H1 (cell line): ENCODE measurements around the gene TMEM14C. TPM values are rescaled to one million over a fixed set of nuclear protein-coding genes. Genes with fewer than 3 reads are reported as not detected.

Experiments used
- CTCF ChIA-PET: fragments of 300-600 bp; sonication (Branson Sonifier 250); formaldehyde crosslinking; loops from one replicate; lab custom pipeline; 2021; ENCODE audit not compliant: partially characterized antibody; lab: Charles Lee
- POLR2A ChIA-PET: fragments of 300-600 bp; sonication (Branson Sonifier 250); formaldehyde crosslinking; loops from one replicate; lab custom pipeline; 2021; ENCODE audit warnings: inconsistent platforms; ENCODE audit not compliant: partially characterized antibody; lab: Charles Lee
- DNase-seq, 2 experiments: peaks; one replicate each; pipeline versions ENCODE4 v3.0.0 to v3.0.0-alpha.2; 2010 to 2022; ENCODE audit warnings: low spot score in 2 of 2, low read depth in 1 of 2, mixed read lengths in 1 of 2
- FAIRE-seq: peaks from 2 replicates; lab custom pipeline; 2011; peaks lifted over from hg19 to GRCh38; lab: Jason Lieb, UNC
- H2AFZ ChIP-seq: 2 replicates; pipeline ENCODE4 v1.8.1; 2012; ENCODE audit warnings: low read length, inconsistent platforms
- H2AK5ac ChIP-seq: 2 replicates; pipeline ENCODE4 v1.6.1; 2013; ENCODE audit warnings: low read depth, low read length
- H2BK120ac ChIP-seq: replicated peaks from 2 replicates; pipeline ENCODE3; 2013; ENCODE audit warnings: low read depth, low read length, inconsistent platforms
- H2BK12ac ChIP-seq: 2 replicates; pipeline ENCODE4 v1.6.1; 2013; ENCODE audit warnings: low read depth, low read length
- H2BK15ac ChIP-seq: 2 replicates; pipeline ENCODE4 v1.6.1; 2013; ENCODE audit warnings: low read length
- H2BK20ac ChIP-seq: 2 replicates; pipeline ENCODE4 v1.6.1; 2013; ENCODE audit warnings: low read length
- H2BK5ac ChIP-seq: 2 replicates; pipeline ENCODE4 v1.6.1; 2013; ENCODE audit warnings: low read depth, low read length
- H3K14ac ChIP-seq: 2 replicates; pipeline ENCODE4 v1.6.1; 2013; ENCODE audit warnings: inconsistent platforms; ENCODE audit not compliant: insufficient read length
- H3K18ac ChIP-seq: 2 replicates; pipeline ENCODE4 v1.6.1; 2013; ENCODE audit warnings: low read length; ENCODE audit errors: extremely low read depth
- H3K23ac ChIP-seq: 2 replicates; pipeline ENCODE4 v1.6.1; 2013; ENCODE audit warnings: inconsistent platforms; ENCODE audit not compliant: insufficient read length
- H3K23me2 ChIP-seq: 2 replicates; pipeline ENCODE4 v1.6.1; 2013; ENCODE audit warnings: low read depth, low read length
- H3K27ac ChIP-seq: 2 replicates; pipeline ENCODE4 v1.6.1; 2011; ENCODE audit warnings: low read depth, low read length, inconsistent platforms
- H3K27me3 ChIP-seq, 4 experiments: replicated peaks in 1 of 4; 1 replicate in 1 of 4; 2 replicates in 3 of 4; pipeline versions ENCODE4 v1.6.1 to v1.8.1; 2011 to 2013; ENCODE audit warnings: low read length in 3 of 4, mild to moderate bottlenecking in 3 of 4, inconsistent platforms in 2 of 4, mixed read lengths in 2 of 4, moderate library complexity in 1 of 4; ENCODE audit not compliant: control insufficient read depth in 3 of 4, insufficient read depth in 3 of 4; ENCODE audit errors: extremely low read depth in 1 of 4
- H3K36me3 ChIP-seq, 4 experiments: 2 replicates each; pipeline versions ENCODE4 v1.6.1 to v1.8.1; 2011 to 2013; ENCODE audit warnings: mild to moderate bottlenecking in 4 of 4, low read length in 3 of 4, moderate library complexity in 2 of 4, control low read depth in 1 of 4, inconsistent platforms in 1 of 4; ENCODE audit not compliant: insufficient read depth in 4 of 4, control insufficient read depth in 2 of 4
- H3K4ac ChIP-seq: replicated peaks from 2 replicates; pipeline ENCODE3; 2013; ENCODE audit warnings: low read length, low read depth, mixed read lengths, inconsistent platforms; ENCODE audit not compliant: insufficient read length
- H3K4me1 ChIP-seq, 4 experiments: replicated peaks in 1 of 4; 1 replicate in 1 of 4; 2 replicates in 3 of 4; pipeline versions ENCODE4 v1.6.1 to v1.8.1; 2011 to 2013; ENCODE audit warnings: low read length in 3 of 4, inconsistent platforms in 2 of 4, mixed read lengths in 1 of 4; ENCODE audit not compliant: insufficient read depth in 4 of 4, control insufficient read depth in 3 of 4
- H3K4me2 ChIP-seq, 2 experiments: 2 replicates each; pipeline versions ENCODE4 v1.6.1 to v1.8.1; 2011 to 2013; ENCODE audit warnings: low read depth in 2 of 2, low read length in 2 of 2, control low read depth in 1 of 2, inconsistent platforms in 1 of 2, mild to moderate bottlenecking in 1 of 2; ENCODE audit not compliant: insufficient read depth in 1 of 2
- H3K4me3 ChIP-seq, 4 experiments: fragments of 200-600, 300-600 bp in 1 of 4; sonication (generic), shearing (Covaris generic), sonication (Bioruptor Twin) in 1 of 4; 2 replicates each; pipeline versions ENCODE4 v1.5.1 to v1.8.1; 2011 to 2016; ENCODE audit warnings: low read length in 4 of 4, low read depth in 3 of 4, control low read depth in 2 of 4, inconsistent platforms in 2 of 4, mild to moderate bottlenecking in 2 of 4, mixed read lengths in 1 of 4, moderate library complexity in 1 of 4; ENCODE audit not compliant: insufficient read depth in 2 of 4; ENCODE audit errors: extremely low read depth in 1 of 4
- H3K56ac ChIP-seq: replicated peaks from 2 replicates; pipeline ENCODE3; 2013; ENCODE audit warnings: low read depth, mild to moderate bottlenecking, mixed read lengths, low read length, inconsistent platforms; ENCODE audit not compliant: insufficient read length
- H3K79me1 ChIP-seq: 2 replicates; pipeline ENCODE4 v1.6.1; 2013; ENCODE audit warnings: low read depth, low read length, control low read depth
- H3K79me2 ChIP-seq, 2 experiments: 2 replicates each; pipeline versions ENCODE4 v1.6.1 to v1.8.1; 2012 to 2013; ENCODE audit warnings: low read length in 2 of 2, mild to moderate bottlenecking in 2 of 2, inconsistent platforms in 1 of 2; ENCODE audit not compliant: insufficient read depth in 2 of 2, control insufficient read depth in 1 of 2
- H3K9ac ChIP-seq, 4 experiments: replicated peaks in 1 of 4; 1 replicate in 1 of 4; 2 replicates in 3 of 4; pipeline versions ENCODE4 v1.6.1 to v1.8.1; 2011 to 2013; ENCODE audit warnings: low read depth in 3 of 4, low read length in 3 of 4, control low read depth in 2 of 4, mild to moderate bottlenecking in 2 of 4, moderate library complexity in 2 of 4, inconsistent platforms in 1 of 4; ENCODE audit errors: extremely low read depth in 1 of 4
- H3K9me3 ChIP-seq, 2 experiments: 2 replicates each; pipeline versions ENCODE4 v1.6.1 to v1.8.1; 2012 to 2013; ENCODE audit warnings: mild to moderate bottlenecking in 2 of 2, moderate library complexity in 2 of 2, control low read depth in 1 of 2, inconsistent platforms in 1 of 2, low read depth in 1 of 2, low read length in 1 of 2, mixed read lengths in 1 of 2; ENCODE audit not compliant: insufficient read depth in 2 of 2
- H4K20me1 ChIP-seq, 2 experiments: replicated peaks in 1 of 2; 2 replicates each; pipeline versions ENCODE3 to v1.8.1; 2011 to 2013; ENCODE audit warnings: inconsistent platforms in 2 of 2, low read length in 2 of 2, mild to moderate bottlenecking in 1 of 2; ENCODE audit not compliant: insufficient read depth in 2 of 2, control insufficient read depth in 1 of 2
- H4K5ac ChIP-seq: 2 replicates; pipeline ENCODE4 v1.6.1; 2013; ENCODE audit warnings: low read length, low read depth, mixed read lengths, inconsistent platforms; ENCODE audit not compliant: insufficient read length
- H4K8ac ChIP-seq: 2 replicates; pipeline ENCODE4 v1.8.0; 2013; ENCODE audit warnings: mild to moderate bottlenecking, moderate library complexity, low read length, inconsistent platforms; ENCODE audit not compliant: insufficient read depth; ENCODE audit errors: extremely low read depth
- H4K91ac ChIP-seq: replicated peaks from 2 replicates; pipeline ENCODE3; 2013; ENCODE audit warnings: low read length, mixed read lengths, inconsistent platforms; ENCODE audit not compliant: insufficient read length
- BCL11A ChIP-seq, 2 experiments: IDR thresholded peaks; one replicate each; pipeline ENCODE4 v1.6.1; 2011; ENCODE audit warnings: low read depth in 2 of 2, low read length in 2 of 2, mild to moderate bottlenecking in 2 of 2
- CTBP2 ChIP-seq: IDR thresholded peaks from 2 replicates; pipeline ENCODE4 v1.7.0; 2011; ENCODE audit warnings: borderline replicate concordance, mild to moderate bottlenecking, moderate library complexity, mixed read lengths, low read length; ENCODE audit not compliant: insufficient read depth, insufficient read length
- E2F6 ChIP-seq: IDR thresholded peaks from 2 replicates; pipeline ENCODE4 v1.6.1; 2012; ENCODE audit warnings: inconsistent platforms
- GABPA ChIP-seq: IDR thresholded peaks from 2 replicates; pipeline ENCODE4 v1.6.1; 2011; ENCODE audit warnings: mild to moderate bottlenecking, low read length, moderate library complexity, borderline replicate concordance; ENCODE audit not compliant: insufficient read depth
- NRF1 ChIP-seq: IDR thresholded peaks from 2 replicates; pipeline ENCODE4 v1.6.1; 2011; ENCODE audit warnings: mild to moderate bottlenecking, low read depth, low read length, improper control_type of control experiment
- RAD21 ChIP-seq, 2 experiments: IDR thresholded peaks in 1 of 2; conservative IDR thresholded peaks in 1 of 2; 2 replicates each; pipeline ENCODE4 v1.6.1; 2011; ENCODE audit warnings: low read depth in 2 of 2, low read length in 2 of 2, improper control_type of control experiment in 1 of 2, inconsistent platforms in 1 of 2, mild to moderate bottlenecking in 1 of 2, moderate library complexity in 1 of 2
- SRF ChIP-seq: IDR thresholded peaks from 2 replicates; pipeline ENCODE4 v1.6.1; 2011; ENCODE audit warnings: mild to moderate bottlenecking, low read depth, low read length, moderate library complexity
- TAF7 ChIP-seq: optimal IDR thresholded peaks from 2 replicates; pipeline ENCODE3; 2011; ENCODE audit warnings: low read depth, mild to moderate bottlenecking, inconsistent platforms, low read length, moderate library complexity, borderline replicate concordance
- WGBS, 2 experiments: shearing (Covaris generic) in 1 of 2; methylation state at CpG; one replicate each; pipeline versions ENCODE4 v1.1.6 to v1.1.7; 2013 to 2015; ENCODE audit warnings: low lambda C conversion rate in 2 of 2, mixed read lengths in 2 of 2, inconsistent platforms in 1 of 2, low coverage in 1 of 2, missing lambda C conversion rate in 1 of 2; ENCODE audit not compliant: insufficient replicate concordance in 2 of 2, insufficient coverage in 1 of 2, insufficient read length in 1 of 2; ENCODE audit errors: extremely low coverage in 1 of 2, missing lambda C conversion rate in 1 of 2; 5-methylcytosine and 5-hydroxymethylcytosine counted together
- polyA plus RNA-seq, 7 experiments: library from polyadenylated mRNA; depleted of rRNA in 3 of 7; stranded (reverse) in 5 of 7; unstranded in 2 of 7; fragments of >200 nt in 5 of 7; fragments of 200-250 nt in 2 of 7; gene quantifications; 1 replicate in 5 of 7; 2 replicates in 1 of 7; 4 replicates in 1 of 7; pipeline versions ENCODE4 v1.2.1 to v1.2.3, GENCODE V29; 2011 to 2013; ENCODE audit warnings: missing spikeins in 2 of 7, mixed read lengths in 2 of 7
- total RNA-seq: library from RNA; stranded (reverse); fragmentation: NEBNext Ultra II Directional; extraction: Animal tissue kit (Norgen Biotek cat#: 25700); gene quantifications from 2 replicates; pipeline ENCODE4 v1.2.1, GENCODE V29; 2021
- TF ChIP-seq, protein P1 (sequence below): IDR thresholded peaks from 2 replicates; pipeline ENCODE4 v1.6.1; 2011; ENCODE audit warnings: low read length, improper control_type of control experiment

TMEM14C gene
- total and polyA plus RNA-seq, 2 of the 8 experiments (the other 6 are each of a cell fraction or from before 2014, with no cell fraction given), result 116 to 157 TPM

GRCh38 chr6:10769419-10769818 is 46.5 kb downstream of the TMEM14C start:
- CTCF ChIA-PET, result interaction anchor here (1.0 to 3.1 kb wide), 3 partner anchors 10 to 14 kb away, joined by 3 to 29 read pairs (median 3); no protein-coding TSS in a partner anchor
- no peak for FAIRE-seq
- H3K27ac ChIP-seq, result no peak overlapping the region

More at GRCh38 chr6:10769419-10769818, 46.5 kb downstream of the TMEM14C start:
- no peak overlapping the region for H3K4me3 ChIP-seq
- H4K91ac ChIP-seq, result no peak overlapping the region
- no peak overlapping the region for H3K4me2 ChIP-seq
- no peak overlapping the region for H2BK20ac ChIP-seq
- no peaks in the 10 kb centered on the region for H3K4me1 ChIP-seq
- no peak overlapping the region for H2AK5ac ChIP-seq
- H3K9ac ChIP-seq, result no peak overlapping the region
- peaks cover 0 to 23% (median 3%) of the 10 kb centered on the region in 4 experiments; a peak in 5 of 8 replicates for H3K36me3 ChIP-seq
- H3K23ac ChIP-seq, result no peak overlapping the region
- H4K20me1 ChIP-seq, result peaks cover 0 to 3% of the 10 kb centered on the region in 2 experiments
- H3K27me3 ChIP-seq, result no peaks in the 10 kb centered on the region
- H3K14ac ChIP-seq, result no peak overlapping the region
- POLR2A ChIA-PET, result interaction anchor here (0.6 kb wide), 1 partner anchor 210 kb away, joined by 4 read pairs; no protein-coding TSS in a partner anchor
- no peak overlapping the region for H3K4ac ChIP-seq
- H2BK12ac ChIP-seq, result no peak overlapping the region
- no peaks in the 10 kb centered on the region for H3K9me3 ChIP-seq
- H2BK15ac ChIP-seq, result no peak overlapping the region
- no peaks in the 10 kb centered on the region for H3K23me2 ChIP-seq
- no peak overlapping the region for H3K18ac ChIP-seq
- H2BK5ac ChIP-seq, result no peak overlapping the region
- no peak overlapping the region for H2BK120ac ChIP-seq
- H2AFZ ChIP-seq, result no peak overlapping the region
- WGBS, 2 experiments, result 94% methylated on average over 3 of the region's 3 CpGs; no CpG with 5 or more reads in 1 of the 2 experiments
- no peak overlapping the region for H4K5ac ChIP-seq
- TF ChIP-seq GABPA (no peak), RAD21 (IDR thresholded peaks at IDR 0.05 in 1 of 2, conservative IDR thresholded peaks at IDR 0.05 in 1 of 2; ENCODE audit: low read depth in 2 of 2, low read length in 2 of 2) (no peak), E2F6 (no peak), TAF7 (no peak), CTBP2 (no peak), NRF1 (no peak), BCL11A (IDR thresholded peaks at IDR 0.05; ENCODE audit: low read depth in 2 of 2, low read length in 2 of 2) (no peak), SRF (no peak)
- TF ChIP-seq, protein P1, sequence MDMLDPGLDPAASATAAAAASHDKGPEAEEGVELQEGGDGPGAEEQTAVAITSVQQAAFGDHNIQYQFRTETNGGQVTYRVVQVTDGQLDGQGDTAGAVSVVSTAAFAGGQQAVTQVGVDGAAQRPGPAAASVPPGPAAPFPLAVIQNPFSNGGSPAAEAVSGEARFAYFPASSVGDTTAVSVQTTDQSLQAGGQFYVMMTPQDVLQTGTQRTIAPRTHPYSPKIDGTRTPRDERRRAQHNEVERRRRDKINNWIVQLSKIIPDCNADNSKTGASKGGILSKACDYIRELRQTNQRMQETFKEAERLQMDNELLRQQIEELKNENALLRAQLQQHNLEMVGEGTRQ, result no peak
- TF ChIP-seq, all 59 proteins: peak for 0
- no peaks in the 10 kb centered on the region; the same call in 1 of the 2 replicates for H3K79me1 ChIP-seq
- H3K56ac ChIP-seq, result no peak overlapping the region
- no peak overlapping the region for H4K8ac ChIP-seq
- no peaks in the 10 kb centered on the region for H3K79me2 ChIP-seq
- no peak for DNase-seq
